Loucy (cell line): ENCODE measurements around the gene CNFN.

Experiments used
- CTCF ChIP-seq: fragments of 200-600 bp; sonication (generic); conservative IDR thresholded peaks from 2 replicates; pipeline ENCODE4 v1.5.1; 2014; ENCODE audit warnings: mild to moderate bottlenecking, antibody characterized with exemption, low read length
- EZH2phosphoT487 ChIP-seq: fragments of 200-600 bp; IDR thresholded peaks from 2 replicates; pipeline ENCODE4 v1.6.1; 2018; ENCODE audit warnings: antibody characterized with exemption, mild to moderate bottlenecking, moderate library complexity, borderline replicate concordance

GRCh38 chr19:42403586-42403985 is 13.5 kb upstream of the CNFN start:
- TF ChIP-seq CTCF: no peak
- no peak for TF ChIP-seq EZH2phosphoT487
